Glutamatergic neuron (in vitro differentiated cells): ENCODE results near the gene BBLN. TPM values are rescaled to one million over a fixed set of nuclear protein-coding genes. Genes with fewer than 3 reads are reported as not detected.
A peak's percentile ranks its signal among the peaks of the same experiment; 100 is the strongest.

ENCODE experiments used
- DNase-seq: peaks from one replicate; pipeline ENCODE4 v3.0.0; 2022
- H3K27ac Mint-ChIP-seq: one replicate; pipeline ENCODE4 v1.8.0; 2020; ENCODE audit warnings: mild to moderate bottlenecking, mixed read lengths, inconsistent platforms; ENCODE audit not compliant: unreplicated experiment
- H3K27me3 Mint-ChIP-seq: one replicate; pipeline ENCODE4 v1.8.0; 2020; ENCODE audit warnings: mild to moderate bottlenecking, moderate library complexity, mixed read lengths, inconsistent platforms; ENCODE audit not compliant: unreplicated experiment
- H3K36me3 Mint-ChIP-seq: one replicate; pipeline ENCODE4 v1.8.0; 2020; ENCODE audit warnings: mild to moderate bottlenecking, mixed read lengths, inconsistent platforms; ENCODE audit not compliant: unreplicated experiment
- H3K4me1 Mint-ChIP-seq: one replicate; pipeline ENCODE4 v1.8.0; 2020; ENCODE audit warnings: mild to moderate bottlenecking, low read depth, mixed read lengths, inconsistent platforms; ENCODE audit not compliant: unreplicated experiment
- H3K4me3 Mint-ChIP-seq: one replicate; pipeline ENCODE4 v1.8.0; 2020; ENCODE audit warnings: mild to moderate bottlenecking, mixed read lengths, inconsistent platforms; ENCODE audit not compliant: unreplicated experiment
- H3K9me3 Mint-ChIP-seq: one replicate; pipeline ENCODE4 v1.8.0; 2020; ENCODE audit warnings: mild to moderate bottlenecking, moderate library complexity, mixed read lengths, inconsistent platforms; ENCODE audit not compliant: unreplicated experiment
- total RNA-seq: library from RNA; stranded (reverse); fragmentation: NEBNext Ultra II Directional; extraction: Animal tissue kit (Norgen Biotek cat#: 25700); gene quantifications from one replicate; pipeline ENCODE4 v1.2.1, GENCODE V29; 2021; ENCODE audit not compliant: unreplicated experiment
- TF ChIP-seq, protein P1 (sequence below): fragments of 200-600 bp; sonication (generic); IDR thresholded peaks from one replicate; pipeline ENCODE4 v1.5.0; 2021; ENCODE audit not compliant: partially characterized antibody, unreplicated experiment

BBLN gene
- total RNA-seq, 1 donor from 2014 or later = 147 TPM

DNA sequence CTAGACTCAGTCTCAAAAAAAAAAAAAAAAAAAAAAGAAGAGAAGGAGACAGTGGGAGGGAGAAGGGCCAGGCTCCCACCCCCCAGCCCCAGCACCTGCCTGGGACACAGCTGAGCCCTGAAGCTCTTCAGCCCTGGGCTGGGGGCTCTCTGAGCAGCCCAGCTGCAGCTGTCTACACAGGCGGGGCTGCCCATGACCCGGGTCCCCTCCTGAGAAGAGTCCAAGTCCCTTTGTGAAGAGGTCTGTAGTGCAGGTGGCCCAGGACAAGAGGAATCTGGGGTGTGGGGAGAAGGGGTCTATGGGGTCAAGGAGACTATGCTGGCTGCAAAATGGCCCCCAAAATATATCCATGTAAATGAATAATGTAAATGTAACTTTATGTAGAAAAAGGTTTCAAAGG lies 17.5 kb upstream of the BBLN start:
- H3K36me3 Mint-ChIP-seq = no peaks in the 10 kb centered on the region
- H3K4me3 Mint-ChIP-seq = no peak overlapping the region
- TF ChIP-seq, protein P1, sequence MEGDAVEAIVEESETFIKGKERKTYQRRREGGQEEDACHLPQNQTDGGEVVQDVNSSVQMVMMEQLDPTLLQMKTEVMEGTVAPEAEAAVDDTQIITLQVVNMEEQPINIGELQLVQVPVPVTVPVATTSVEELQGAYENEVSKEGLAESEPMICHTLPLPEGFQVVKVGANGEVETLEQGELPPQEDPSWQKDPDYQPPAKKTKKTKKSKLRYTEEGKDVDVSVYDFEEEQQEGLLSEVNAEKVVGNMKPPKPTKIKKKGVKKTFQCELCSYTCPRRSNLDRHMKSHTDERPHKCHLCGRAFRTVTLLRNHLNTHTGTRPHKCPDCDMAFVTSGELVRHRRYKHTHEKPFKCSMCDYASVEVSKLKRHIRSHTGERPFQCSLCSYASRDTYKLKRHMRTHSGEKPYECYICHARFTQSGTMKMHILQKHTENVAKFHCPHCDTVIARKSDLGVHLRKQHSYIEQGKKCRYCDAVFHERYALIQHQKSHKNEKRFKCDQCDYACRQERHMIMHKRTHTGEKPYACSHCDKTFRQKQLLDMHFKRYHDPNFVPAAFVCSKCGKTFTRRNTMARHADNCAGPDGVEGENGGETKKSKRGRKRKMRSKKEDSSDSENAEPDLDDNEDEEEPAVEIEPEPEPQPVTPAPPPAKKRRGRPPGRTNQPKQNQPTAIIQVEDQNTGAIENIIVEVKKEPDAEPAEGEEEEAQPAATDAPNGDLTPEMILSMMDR = no peak
- peaks cover 12% of the 10 kb centered on the region for H3K4me1 Mint-ChIP-seq
- peak; percentile 1 for DNase-seq
- peaks cover 5% of the 10 kb centered on the region for H3K27me3 Mint-ChIP-seq
- H3K27ac Mint-ChIP-seq = no peak overlapping the region
- peaks cover 14% of the 10 kb centered on the region for H3K9me3 Mint-ChIP-seq

DNA sequence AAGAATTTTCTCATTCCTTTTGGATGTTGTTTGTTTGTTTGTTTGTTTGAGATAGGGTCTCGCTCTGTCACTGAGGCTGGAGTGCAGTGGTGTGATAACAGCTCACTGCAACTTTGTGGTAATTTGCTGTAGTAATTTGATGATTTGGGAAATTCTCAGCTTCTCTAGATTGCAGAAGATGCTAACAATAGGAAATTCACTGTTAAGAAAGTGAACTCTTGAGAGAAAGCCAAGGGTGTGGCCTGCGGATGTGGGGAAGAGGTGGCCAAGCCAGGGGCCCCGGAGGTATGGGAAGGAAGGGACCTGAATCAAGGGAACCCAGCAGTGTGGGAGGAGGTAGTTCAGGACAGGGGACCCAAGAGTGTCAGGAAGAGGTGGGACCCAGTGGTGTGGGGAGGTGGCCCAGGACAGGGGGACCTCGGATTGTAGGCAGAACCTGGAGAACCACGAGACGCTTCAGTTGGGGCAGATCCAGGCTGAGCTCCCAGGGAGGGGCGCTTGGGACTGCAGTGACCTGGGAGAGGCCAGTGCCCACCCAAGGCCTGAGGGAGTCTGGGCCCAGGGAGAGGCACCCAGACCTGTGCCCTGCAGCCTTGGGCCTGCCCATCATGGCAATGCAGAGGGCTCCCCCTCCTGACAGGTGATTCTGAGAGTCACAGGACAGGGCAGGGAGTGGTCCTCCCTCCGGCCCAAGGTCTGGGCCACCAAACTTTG lies 16.4 kb upstream of the BBLN start:
- TF ChIP-seq, protein P1 = no peak
- peak; percentile 5 for DNase-seq
- peaks cover 5% of the 10 kb centered on the region for H3K27me3 Mint-ChIP-seq
- peaks cover 6% of the 10 kb centered on the region for H3K4me1 Mint-ChIP-seq
- H3K27ac Mint-ChIP-seq = no peak overlapping the region
- H3K9me3 Mint-ChIP-seq = peaks cover 14% of the 10 kb centered on the region
- no peak overlapping the region for H3K4me3 Mint-ChIP-seq
- no peaks in the 10 kb centered on the region for H3K36me3 Mint-ChIP-seq

DNA sequence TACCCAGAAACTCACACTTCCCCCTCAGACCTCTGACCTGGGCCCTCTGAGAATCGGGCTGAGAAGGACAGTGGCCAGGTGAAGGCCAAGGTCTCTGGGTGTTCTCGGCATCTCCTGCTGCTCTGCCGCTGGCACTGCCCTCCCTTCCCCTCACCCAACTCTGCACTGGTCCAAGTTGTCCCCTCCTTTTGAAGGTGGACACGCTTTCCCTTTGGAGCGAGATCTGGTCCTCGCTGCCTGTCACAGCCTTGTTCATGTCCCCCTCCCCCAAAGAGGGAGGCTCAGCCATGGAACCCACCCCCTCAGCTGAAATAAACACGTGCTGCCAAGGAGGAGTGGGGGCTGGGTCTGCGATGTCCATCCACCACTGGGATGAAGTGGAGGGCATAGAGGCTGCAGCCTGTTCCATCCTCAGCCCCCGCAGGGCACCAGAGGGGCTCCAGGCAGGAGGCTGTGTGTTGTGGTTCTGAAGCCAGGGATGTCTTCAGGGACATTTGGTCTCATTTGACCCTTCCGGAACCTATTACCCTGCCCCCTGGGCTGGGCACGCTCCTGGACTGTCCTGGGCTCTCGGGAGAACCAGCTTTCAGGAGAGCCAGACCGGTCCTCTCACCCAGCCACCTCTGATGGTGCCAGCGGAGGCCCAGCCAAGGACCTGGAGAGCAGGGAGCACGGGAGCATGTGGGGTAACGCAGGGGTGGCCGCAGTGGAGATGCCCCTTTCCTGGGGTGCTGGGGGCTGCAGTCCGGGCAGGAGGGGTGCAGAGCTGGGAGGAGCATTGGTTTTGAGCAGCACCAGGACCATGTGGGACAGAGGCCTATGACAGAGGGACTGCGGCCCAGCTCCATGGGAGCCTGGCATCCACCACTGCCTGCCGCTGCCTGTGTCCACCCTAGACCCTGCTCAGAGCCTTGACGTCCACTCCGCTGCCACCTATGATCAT lies 15.6 kb upstream of the BBLN start:
- TF ChIP-seq, protein P1 = no peak
- peaks cover 6% of the 10 kb centered on the region for H3K4me1 Mint-ChIP-seq
- no peaks in the 10 kb centered on the region for H3K36me3 Mint-ChIP-seq
- peaks cover 5% of the 10 kb centered on the region for H3K27me3 Mint-ChIP-seq
- peak; percentile 8 for DNase-seq
- no peak overlapping the region for H3K27ac Mint-ChIP-seq
- H3K4me3 Mint-ChIP-seq = no peak overlapping the region
- peaks cover 14% of the 10 kb centered on the region for H3K9me3 Mint-ChIP-seq

DNA sequence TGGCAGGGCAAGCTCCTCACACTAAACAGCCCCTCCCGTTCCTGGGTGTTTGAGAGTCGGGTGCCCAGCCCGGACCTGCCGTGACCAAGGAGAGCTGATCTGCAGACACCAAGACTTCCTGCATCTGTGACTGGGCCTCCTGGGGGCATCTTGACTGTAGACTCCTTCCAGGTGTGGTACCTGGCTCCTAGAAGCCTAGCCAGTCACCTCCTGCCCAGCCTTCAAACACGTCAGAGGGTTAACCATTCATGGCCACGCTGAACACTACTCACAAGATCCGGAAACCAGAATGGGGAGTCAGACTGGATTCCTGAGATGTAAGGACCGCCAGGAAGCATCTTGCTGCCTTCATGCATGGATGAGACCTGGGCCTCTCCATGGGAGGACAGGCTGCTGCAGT lies 14.5 kb upstream of the BBLN start:
- no peaks in the 10 kb centered on the region for H3K36me3 Mint-ChIP-seq
- no peak overlapping the region for H3K27ac Mint-ChIP-seq
- H3K4me1 Mint-ChIP-seq = peaks cover 5% of the 10 kb centered on the region
- peak; percentile 9 for DNase-seq
- peaks cover 10% of the 10 kb centered on the region for H3K9me3 Mint-ChIP-seq
- no peak overlapping the region for H3K4me3 Mint-ChIP-seq
- TF ChIP-seq, protein P1 = no peak
- H3K27me3 Mint-ChIP-seq = peaks cover 8% of the 10 kb centered on the region
